ENCODE measurements around the gene THEMIS.

DNA sequence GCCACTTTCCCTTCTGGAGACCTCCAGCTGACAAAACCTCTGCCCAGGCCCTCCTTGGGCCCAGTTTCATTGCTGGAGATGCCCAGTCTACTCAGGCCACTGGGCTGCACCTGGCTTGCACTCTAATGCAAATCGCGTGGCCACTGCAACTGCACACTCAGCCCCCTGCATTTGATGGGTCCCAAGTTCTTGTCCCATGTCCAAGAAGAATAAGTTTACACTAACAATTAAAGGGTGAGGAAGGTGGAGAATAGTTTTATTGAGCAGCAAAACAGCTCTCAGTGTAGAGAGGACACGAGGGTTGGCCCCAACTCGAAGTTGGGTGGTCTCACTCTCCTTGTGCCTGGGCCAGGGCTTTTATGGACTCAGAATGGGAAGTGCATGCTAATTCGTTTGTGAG lies 31.9 kb upstream of the THEMIS start:
- TF ChIP-seq, protein P1, sequence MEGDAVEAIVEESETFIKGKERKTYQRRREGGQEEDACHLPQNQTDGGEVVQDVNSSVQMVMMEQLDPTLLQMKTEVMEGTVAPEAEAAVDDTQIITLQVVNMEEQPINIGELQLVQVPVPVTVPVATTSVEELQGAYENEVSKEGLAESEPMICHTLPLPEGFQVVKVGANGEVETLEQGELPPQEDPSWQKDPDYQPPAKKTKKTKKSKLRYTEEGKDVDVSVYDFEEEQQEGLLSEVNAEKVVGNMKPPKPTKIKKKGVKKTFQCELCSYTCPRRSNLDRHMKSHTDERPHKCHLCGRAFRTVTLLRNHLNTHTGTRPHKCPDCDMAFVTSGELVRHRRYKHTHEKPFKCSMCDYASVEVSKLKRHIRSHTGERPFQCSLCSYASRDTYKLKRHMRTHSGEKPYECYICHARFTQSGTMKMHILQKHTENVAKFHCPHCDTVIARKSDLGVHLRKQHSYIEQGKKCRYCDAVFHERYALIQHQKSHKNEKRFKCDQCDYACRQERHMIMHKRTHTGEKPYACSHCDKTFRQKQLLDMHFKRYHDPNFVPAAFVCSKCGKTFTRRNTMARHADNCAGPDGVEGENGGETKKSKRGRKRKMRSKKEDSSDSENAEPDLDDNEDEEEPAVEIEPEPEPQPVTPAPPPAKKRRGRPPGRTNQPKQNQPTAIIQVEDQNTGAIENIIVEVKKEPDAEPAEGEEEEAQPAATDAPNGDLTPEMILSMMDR (IDR thresholded peaks at IDR 0.05): no peak
- TF ChIP-seq POLR2AphosphoS5 (IDR thresholded peaks at IDR 0.05) (no peak), POLR2A (IDR thresholded peaks at IDR 0.05) (no peak)
